HepG2 (cell line): ENCODE data around the gene KANSL1.

Experiments
- CC2D1A ChIP-seq: sonication (generic); formaldehyde crosslinking; IDR thresholded peaks from 2 replicates; pipeline ENCODE4 v1.8.1; 2023; ENCODE audit warnings: mild to moderate bottlenecking, missing genetic modification reagents
- MNT ChIP-seq: fragments of 450-650 bp; IDR thresholded peaks from 2 replicates; pipeline ENCODE4 v1.6.1; 2016
- ZNF207 ChIP-seq: fragments of 450-650 bp; IDR thresholded peaks from 2 replicates; pipeline ENCODE4 v1.6.1; 2016; ENCODE audit warnings: antibody characterized with exemption, borderline replicate concordance

DNA sequence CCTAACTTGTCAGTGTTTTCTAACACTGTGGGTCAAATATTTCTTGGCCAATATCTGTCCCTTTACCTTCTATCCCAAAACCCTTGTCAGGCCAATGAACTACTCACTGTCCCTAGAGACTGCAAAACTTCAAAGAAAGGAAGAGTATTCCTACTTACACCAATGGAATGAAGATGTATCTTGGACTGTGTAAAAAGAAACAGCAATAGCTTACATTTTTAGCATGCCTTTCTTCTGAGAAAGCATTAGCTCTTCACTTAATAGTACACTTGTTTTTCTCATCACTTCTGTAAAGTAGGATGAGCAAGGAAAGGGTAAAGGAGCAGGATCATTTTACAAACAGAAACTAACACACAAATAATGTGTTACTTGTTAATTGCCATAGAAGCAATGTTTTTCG is 120.2 kb downstream of the KANSL1 start:
- no peak for TF ChIP-seq ZNF207
- no peak for TF ChIP-seq CC2D1A (CRISPR knock-in tag)
- no peak for TF ChIP-seq MNT
